ENCODE results near the gene HTATIP2. TPM values are rescaled to one million over a fixed set of nuclear protein-coding genes. Genes with fewer than 3 reads are reported as not detected.

HTATIP2 gene
- 60.7 and 74.2 TPM in 2 replicates for total RNA-seq

GRCh38 chr11:20363500-20364340, at the start of gene HTATIP2:
Gene HTATIP2 (plus strand): TSS chr11:20363714. CDS start chr11:20364238, 524 bp downstream.

GRCh38 chr11:20387261-20388095, 24.0 kb downstream of the HTATIP2 start, which contains the start of gene PRMT3:
Gene PRMT3 (plus strand): TSS chr11:20387716. CDS start chr11:20387747, 31 bp downstream.

Other genes with a start within 250 kb of the HTATIP2 start
- gene DBX1, start 203.2 kb upstream of the HTATIP2 start, total RNA-seq: not detected in 2 replicates
- 28.6 and 29.9 TPM in 2 replicates for gene PRMT3, start 24.0 kb downstream of the HTATIP2 start, total RNA-seq
- gene SLC6A5, start 235.9 kb downstream of the HTATIP2 start, total RNA-seq: not detected in 2 replicates

All from thoracic aorta endothelial cell (primary cell).